Endothelial cell of umbilical vein (primary cell): ENCODE results near the gene CCDC3. TPM values are rescaled to one million over a fixed set of nuclear protein-coding genes. Genes with fewer than 3 reads are reported as not detected.

ENCODE experiments used
- BruUV-seq: library from RNA; stranded (reverse); fragments of 400-500 nt; replicated peaks from 2 replicates; lab custom pipeline; 2021; lab: Mats Ljungman, UMichigan
- CTCF ChIA-PET: fragments of 300-600, 350-600 bp; sonication (Branson Sonifier 250); formaldehyde crosslinking; loops from one replicate; lab custom pipeline; 2021; ENCODE audit warnings: antibody characterized with exemption, inconsistent platforms; lab: Charles Lee
- POLR2A ChIA-PET: fragments of 300-600, 350-600 bp; sonication (Branson Sonifier 250); formaldehyde crosslinking; loops from one replicate; lab custom pipeline; 2021; ENCODE audit warnings: antibody characterized with exemption, inconsistent platforms; lab: Charles Lee
- DNase-seq: peaks from one replicate; pipeline ENCODE4 v3.0.0-alpha.2; 2011; ENCODE audit warnings: low read depth, low spot score
- FAIRE-seq: peaks from 2 replicates; lab custom pipeline; 2011; peaks lifted over from hg19 to GRCh38; lab: Jason Lieb, UNC
- H2AFZ ChIP-seq: 2 replicates; pipeline ENCODE4 v1.6.0; 2012; ENCODE audit warnings: low read depth, low read length, control low read depth, inconsistent platforms
- H3K27ac ChIP-seq: 2 replicates; pipeline ENCODE4 v1.5.1; 2011; ENCODE audit warnings: low read depth, mild to moderate bottlenecking, control low read depth, low read length, moderate library complexity; ENCODE audit not compliant: insufficient read depth
- H3K27me3 ChIP-seq, 2 experiments: 2 replicates each; pipeline versions ENCODE4 v1.6.0 to v1.6.1; 2011; ENCODE audit warnings: low read length in 2 of 2, mixed read lengths in 1 of 2; ENCODE audit not compliant: control insufficient read depth in 2 of 2, insufficient read depth in 2 of 2
- H3K36me3 ChIP-seq, 2 experiments: 2 replicates in 1 of 2; 3 replicates in 1 of 2; pipeline ENCODE4 v1.5.1; 2011; ENCODE audit warnings: low read length in 2 of 2, mild to moderate bottlenecking in 1 of 2, moderate library complexity in 1 of 2; ENCODE audit not compliant: control insufficient read depth in 2 of 2, insufficient read depth in 2 of 2; ENCODE audit errors: extremely low read depth in 1 of 2
- H3K4me1 ChIP-seq: 3 replicates; pipeline ENCODE4 v1.5.1; 2011; ENCODE audit warnings: mild to moderate bottlenecking, low read length; ENCODE audit not compliant: control insufficient read depth, insufficient read depth; ENCODE audit errors: extremely low read depth
- H3K4me2 ChIP-seq: 2 replicates; pipeline ENCODE4 v1.6.1; 2011; ENCODE audit warnings: low read length, control low read depth, mixed read lengths; ENCODE audit not compliant: insufficient read depth
- H3K4me3 ChIP-seq, 3 experiments: fragments of 200-600 bp in 1 of 3; sonication (generic), shearing (Covaris generic) in 1 of 3; replicated peaks in 1 of 3; 2 replicates each; pipeline ENCODE4 v1.5.1; 2011 to 2016; ENCODE audit warnings: control low read depth in 3 of 3, low read length in 3 of 3, mild to moderate bottlenecking in 2 of 3, inconsistent platforms in 1 of 3, low read depth in 1 of 3, moderate library complexity in 1 of 3; ENCODE audit not compliant: insufficient read depth in 1 of 3
- H3K79me2 ChIP-seq: 2 replicates; pipeline ENCODE4 v1.6.0; 2012; ENCODE audit warnings: low read length, inconsistent platforms; ENCODE audit not compliant: control insufficient read depth, insufficient read depth
- H3K9ac ChIP-seq: replicated peaks from 2 replicates; pipeline ENCODE3; 2011; ENCODE audit warnings: low read length, control low read depth; ENCODE audit not compliant: insufficient read depth; ENCODE audit errors: extremely low read depth
- H3K9me1 ChIP-seq: replicated peaks from 3 replicates; pipeline ENCODE4 v1.6.0; 2011; ENCODE audit warnings: mild to moderate bottlenecking, low read length; ENCODE audit not compliant: control insufficient read depth, insufficient read depth; ENCODE audit errors: extremely low read depth
- H3K9me3 ChIP-seq: replicated peaks from 2 replicates; pipeline ENCODE4 v1.5.1; 2012; ENCODE audit warnings: low read length, inconsistent platforms; ENCODE audit not compliant: control insufficient read depth, insufficient read depth
- H4K20me1 ChIP-seq: replicated peaks from 2 replicates; pipeline ENCODE3; 2011; ENCODE audit warnings: mild to moderate bottlenecking, low read length; ENCODE audit not compliant: control insufficient read depth, insufficient read depth; ENCODE audit errors: extremely low read depth
- EZH2 ChIP-seq: IDR thresholded peaks from 2 replicates; pipeline ENCODE4 v1.6.1; 2012; ENCODE audit warnings: borderline replicate concordance, low read depth, mild to moderate bottlenecking, moderate library complexity, low read length, inconsistent platforms; ENCODE audit not compliant: severe bottlenecking
- FOS ChIP-seq: IDR thresholded peaks from 2 replicates; pipeline ENCODE4 v1.6.1; 2011; ENCODE audit warnings: mild to moderate bottlenecking, low read length, moderate library complexity, borderline replicate concordance; ENCODE audit not compliant: insufficient read depth
- GATA2 ChIP-seq: IDR thresholded peaks from 2 replicates; pipeline ENCODE4 v1.7.0; 2011; ENCODE audit warnings: low read depth, mild to moderate bottlenecking, moderate library complexity, mixed read lengths, low read length; ENCODE audit not compliant: insufficient read length, insufficient read depth
- JUN ChIP-seq: IDR thresholded peaks from 2 replicates; pipeline ENCODE4 v1.6.1; 2011; ENCODE audit warnings: borderline replicate concordance, low read depth; ENCODE audit not compliant: insufficient read length, insufficient read depth
- MYC ChIP-seq: IDR thresholded peaks from one replicate; pipeline ENCODE4 v1.6.1; 2011; ENCODE audit warnings: mild to moderate bottlenecking, low read depth, low read length
- POLR2A ChIP-seq: IDR thresholded peaks from 2 replicates; pipeline ENCODE4 v1.6.1; 2012; ENCODE audit warnings: low read depth, mild to moderate bottlenecking, control low read depth, low read length
- POLR2AphosphoS5 ChIP-seq: IDR thresholded peaks from 2 replicates; pipeline ENCODE4 v1.6.1; 2012; ENCODE audit warnings: low read depth, mild to moderate bottlenecking, control low read depth, low read length, moderate library complexity; ENCODE audit not compliant: insufficient read depth
- dilution Hi-C: fragments of 300-500 bp; cut with MboI; formaldehyde crosslinking; loops from one replicate; pipeline ENCODE4 v1.15.0; 2019; ENCODE audit warnings: low sequenced_read_pairs; ENCODE audit not compliant: extremely low pct_ligation_motif_present
- intact Hi-C: fragments of 100-400 bp; cut with micrococcal nuclease; formaldehyde crosslinking; loops from one replicate; pipeline ENCODE4 v1.10.0; 2022
- polyA plus RNA-seq, 4 experiments: library from polyadenylated mRNA; depleted of rRNA in 3 of 4; stranded (reverse) in 3 of 4; unstranded in 1 of 4; fragments of >200 nt; gene quantifications; 2 replicates each; pipeline versions ENCODE4 v1.2.1 to v1.2.3, GENCODE V29; 2011 to 2012; ENCODE audit warnings: missing spikeins in 1 of 4
- total RNA-seq: library from RNA; stranded (reverse); gene quantifications from 2 replicates; pipeline ENCODE4 v1.2.3, GENCODE V29; 2021
- TF ChIP-seq, protein P1 (sequence below), 2 donors: IDR thresholded peaks; 1 replicate in 1 of 2; 2 replicates in 1 of 2; pipeline ENCODE4 v1.5.1; 2011; ENCODE audit warnings: low read length in 2 of 2, mild to moderate bottlenecking in 2 of 2, moderate library complexity in 2 of 2, control low read depth in 1 of 2, inconsistent platforms in 1 of 2, low read depth in 1 of 2; ENCODE audit not compliant: insufficient read depth in 1 of 2; ENCODE audit errors: extremely low read depth in 1 of 2
- TF ChIP-seq, protein P2 (sequence below): IDR thresholded peaks from 2 replicates; pipeline ENCODE4 v1.6.1; 2011; ENCODE audit not compliant: insufficient read depth, insufficient read length

CCDC3 gene
- total and polyA plus RNA-seq, 2 donors (not counting 3 experiments of a cell fraction or from before 2014, with no cell fraction given): 0.90 to 1.4 TPM

DNA sequence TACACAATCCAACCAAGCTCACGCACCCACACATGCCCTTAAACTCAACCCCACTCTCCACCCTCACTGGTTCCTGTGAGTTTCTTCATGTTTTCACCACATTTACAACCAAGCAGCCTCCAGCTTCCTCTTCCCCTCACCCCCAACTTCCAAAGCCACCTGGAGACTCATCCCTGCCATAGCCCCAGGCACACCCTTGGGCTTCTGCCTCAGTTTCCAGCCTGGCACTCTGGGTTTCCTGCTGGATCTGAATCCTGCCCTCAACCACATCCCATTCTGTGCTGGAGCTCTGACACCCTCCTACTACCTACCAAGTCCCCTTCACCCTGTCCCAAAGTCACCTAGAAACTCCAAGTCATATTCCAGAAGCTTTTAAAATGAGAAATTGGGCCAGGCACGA lies 29.4 kb downstream of the CCDC3 start:
- intact Hi-C loops: no loop called here
- CTCF ChIA-PET: no interaction called here
- TF ChIP-seq, protein P1, sequence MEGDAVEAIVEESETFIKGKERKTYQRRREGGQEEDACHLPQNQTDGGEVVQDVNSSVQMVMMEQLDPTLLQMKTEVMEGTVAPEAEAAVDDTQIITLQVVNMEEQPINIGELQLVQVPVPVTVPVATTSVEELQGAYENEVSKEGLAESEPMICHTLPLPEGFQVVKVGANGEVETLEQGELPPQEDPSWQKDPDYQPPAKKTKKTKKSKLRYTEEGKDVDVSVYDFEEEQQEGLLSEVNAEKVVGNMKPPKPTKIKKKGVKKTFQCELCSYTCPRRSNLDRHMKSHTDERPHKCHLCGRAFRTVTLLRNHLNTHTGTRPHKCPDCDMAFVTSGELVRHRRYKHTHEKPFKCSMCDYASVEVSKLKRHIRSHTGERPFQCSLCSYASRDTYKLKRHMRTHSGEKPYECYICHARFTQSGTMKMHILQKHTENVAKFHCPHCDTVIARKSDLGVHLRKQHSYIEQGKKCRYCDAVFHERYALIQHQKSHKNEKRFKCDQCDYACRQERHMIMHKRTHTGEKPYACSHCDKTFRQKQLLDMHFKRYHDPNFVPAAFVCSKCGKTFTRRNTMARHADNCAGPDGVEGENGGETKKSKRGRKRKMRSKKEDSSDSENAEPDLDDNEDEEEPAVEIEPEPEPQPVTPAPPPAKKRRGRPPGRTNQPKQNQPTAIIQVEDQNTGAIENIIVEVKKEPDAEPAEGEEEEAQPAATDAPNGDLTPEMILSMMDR (IDR thresholded peaks at IDR 0.05; ENCODE audit: extremely low read depth in 1 of 2, insufficient read depth in 1 of 2, low read depth in 1 of 2, low read length in 2 of 2): no peak
- TF ChIP-seq POLR2AphosphoS5 (no peak), MYC (no peak), POLR2A (no peak), FOS (no peak), GATA2 (no peak), EZH2 (no peak), JUN (no peak)
- TF ChIP-seq, protein P2, sequence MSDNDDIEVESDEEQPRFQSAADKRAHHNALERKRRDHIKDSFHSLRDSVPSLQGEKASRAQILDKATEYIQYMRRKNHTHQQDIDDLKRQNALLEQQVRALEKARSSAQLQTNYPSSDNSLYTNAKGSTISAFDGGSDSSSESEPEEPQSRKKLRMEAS: no peak

More for the DNA sequence above, 29.4 kb downstream of the CCDC3 start:
- no peaks in the 10 kb centered on the region for H4K20me1 ChIP-seq
- H3K27ac ChIP-seq: no peak overlapping the region
- no TSS peak for BruUV-seq
- no peaks in the 10 kb centered on the region for H3K9me3 ChIP-seq
- DNase-seq: no peak
- no peaks in the 10 kb centered on the region for H3K9me1 ChIP-seq
- no peak overlapping the region for H3K9ac ChIP-seq
- H3K4me1 ChIP-seq: no peaks in the 10 kb centered on the region
- no peaks in the 10 kb centered on the region for H3K79me2 ChIP-seq
- no peak overlapping the region for H2AFZ ChIP-seq
- no peak for FAIRE-seq
- no peaks in the 10 kb centered on the region for H3K36me3 ChIP-seq
- dilution Hi-C loops: no loop called here
- no peak overlapping the region for H3K4me2 ChIP-seq
- no peak overlapping the region for H3K4me3 ChIP-seq
- POLR2A ChIA-PET: no interaction called here
- H3K27me3 ChIP-seq: no peaks in the 10 kb centered on the region
